GM23338 (cell line): ENCODE measurements around the gene EVI2B. TPM values are rescaled to one million over a fixed set of nuclear protein-coding genes. Genes with fewer than 3 reads are reported as not detected.

Experiments
- ATAC-seq: fragments of 200-7000 bp; cut with Tn5 transposase; 3 replicates; pipeline ENCODE4 v1.9.1; 2020
- DNase-seq: peaks from one replicate; pipeline ENCODE4 v3.0.0-alpha.2; 2015; ENCODE audit warnings: low spot score
- H2AFZ ChIP-seq: fragments of 200-600 bp; sonication (generic); 2 replicates; pipeline ENCODE4 v1.8.0; 2016; ENCODE audit warnings: antibody characterized with exemption, mild to moderate bottlenecking, moderate library complexity
- H3F3A ChIP-seq: fragments of 200-600 bp; sonication (generic); replicated peaks from 2 replicates; pipeline ENCODE4 v1.8.0; 2017; ENCODE audit warnings: antibody characterized with exemption, mixed run types, low read depth
- H3K27ac ChIP-seq: fragments of 200-600 bp; sonication (generic); 2 replicates; pipeline ENCODE4 v1.6.1; 2016; ENCODE audit warnings: low read depth
- H3K27me3 ChIP-seq: fragments of 200-600 bp; sonication (generic); 2 replicates; pipeline ENCODE4 v1.8.0; 2016; ENCODE audit warnings: mild to moderate bottlenecking, mixed run types, moderate library complexity; ENCODE audit not compliant: insufficient read depth
- H3K36me3 ChIP-seq: fragments of 200-600 bp; sonication (generic); 2 replicates; pipeline ENCODE4 v1.8.0; 2016; ENCODE audit warnings: mild to moderate bottlenecking; ENCODE audit not compliant: insufficient read depth
- H3K4me1 ChIP-seq: fragments of 200-600 bp; sonication (generic); 2 replicates; pipeline ENCODE4 v1.8.0; 2016; ENCODE audit warnings: mild to moderate bottlenecking, moderate library complexity; ENCODE audit not compliant: insufficient read depth
- H3K4me2 ChIP-seq: fragments of 200-600 bp; sonication (generic); 2 replicates; pipeline ENCODE4 v1.7.1; 2017; ENCODE audit warnings: mixed run types
- H3K4me3 ChIP-seq: fragments of 200-600 bp; sonication (generic); 2 replicates; pipeline ENCODE4 v1.6.1; 2016; ENCODE audit warnings: mixed run types
- H3K79me2 ChIP-seq: fragments of 200-600 bp; sonication (generic); replicated peaks from 2 replicates; pipeline ENCODE4 v1.8.0; 2017; ENCODE audit warnings: mild to moderate bottlenecking; ENCODE audit not compliant: insufficient read depth
- H3K9me2 ChIP-seq: fragments of 200-600 bp; sonication (generic); 2 replicates; pipeline ENCODE4 v1.8.0; 2017; ENCODE audit not compliant: insufficient read depth
- H4K20me1 ChIP-seq: fragments of 200-600 bp; sonication (generic); replicated peaks from 2 replicates; pipeline ENCODE4 v1.8.0; 2017; ENCODE audit warnings: mild to moderate bottlenecking; ENCODE audit not compliant: insufficient read depth
- H3K27ac Mint-ChIP-seq: 2 replicates; pipeline ENCODE4 v1.8.0; 2020; ENCODE audit warnings: inconsistent platforms, mild to moderate bottlenecking, moderate library complexity, mixed read lengths
- H3K27me3 Mint-ChIP-seq: 3 replicates; pipeline ENCODE4 v1.8.0; 2022; ENCODE audit warnings: low read depth, mild to moderate bottlenecking, moderate library complexity, mixed read lengths, inconsistent platforms; ENCODE audit not compliant: insufficient read depth, poor library complexity
- H3K36me3 Mint-ChIP-seq: 3 replicates; pipeline ENCODE4 v1.8.0; 2021; ENCODE audit warnings: low read depth, mild to moderate bottlenecking, inconsistent platforms, moderate library complexity, mixed read lengths
- H3K4me1 Mint-ChIP-seq: 3 replicates; pipeline ENCODE4 v1.8.0; 2020; ENCODE audit warnings: mild to moderate bottlenecking, inconsistent platforms, mixed read lengths
- H3K4me3 Mint-ChIP-seq: 3 replicates; pipeline ENCODE4 v1.8.0; 2021; ENCODE audit warnings: moderate library complexity, mild to moderate bottlenecking, inconsistent platforms, mixed read lengths
- H3K9me3 Mint-ChIP-seq: 3 replicates; pipeline ENCODE4 v1.8.0; 2020; ENCODE audit warnings: moderate library complexity, mild to moderate bottlenecking, inconsistent platforms, mixed read lengths
- EZH2 ChIP-seq: fragments of 200-600 bp; sonication (generic); IDR thresholded peaks from one replicate; pipeline ENCODE4 v1.8.0; 2017; ENCODE audit warnings: antibody characterized with exemption, mild to moderate bottlenecking, low read depth; ENCODE audit not compliant: unreplicated experiment
- EZH2phosphoT487 ChIP-seq: fragments of 200-600 bp; sonication (generic); IDR thresholded peaks from one replicate; pipeline ENCODE4 v1.8.1; 2018; ENCODE audit warnings: antibody characterized with exemption; ENCODE audit not compliant: unreplicated experiment
- JUNB ChIP-seq: IDR thresholded peaks from one replicate; pipeline ENCODE4 v1.6.1; 2016; ENCODE audit warnings: antibody characterized with exemption; ENCODE audit not compliant: unreplicated experiment
- NANOG ChIP-seq: IDR thresholded peaks from 2 replicates; pipeline ENCODE4 v1.6.1; 2016; ENCODE audit warnings: antibody characterized with exemption, borderline replicate concordance
- POLR2AphosphoS5 ChIP-seq: IDR thresholded peaks from 2 replicates; pipeline ENCODE4 v1.6.1; 2016; ENCODE audit warnings: antibody characterized with exemption, low read depth
- polyA plus RNA-seq: library from polyadenylated mRNA; unstranded; fragments of >200 nt; fragmentation: Nextera tagmentation; extraction: Ambion mirVana; gene quantifications from 2 replicates; pipeline ENCODE4 v1.2.1, GENCODE V29; 2016
- total RNA-seq: library from RNA; depleted of rRNA; stranded (reverse); fragments of >200 nt; shearing (Covaris generic); gene quantifications from 2 replicates; pipeline ENCODE4 v1.2.3, GENCODE V29; 2014
- TF ChIP-seq, protein P1 (sequence below): IDR thresholded peaks from 2 replicates; pipeline ENCODE4 v1.6.1; 2016; ENCODE audit warnings: antibody characterized with exemption
- TF ChIP-seq, protein P2 (sequence below), 2 experiments: fragments of 200-600 bp in 1 of 2; sonication (generic) in 1 of 2; conservative IDR thresholded peaks; 2 replicates each; pipeline versions ENCODE4 v1.5.1 to v1.6.1; 2016 to 2017; ENCODE audit warnings: antibody characterized with exemption in 2 of 2, low read depth in 2 of 2, mild to moderate bottlenecking in 2 of 2, moderate library complexity in 1 of 2
- TF ChIP-seq, protein P3 (sequence below): IDR thresholded peaks from one replicate; pipeline ENCODE4 v1.6.1; 2018; ENCODE audit warnings: antibody characterized with exemption; ENCODE audit not compliant: unreplicated experiment

EVI2B gene
- total and polyA plus RNA-seq, 2 experiments from 2014 or later = 0.18 TPM; not detected in 1

DNA sequence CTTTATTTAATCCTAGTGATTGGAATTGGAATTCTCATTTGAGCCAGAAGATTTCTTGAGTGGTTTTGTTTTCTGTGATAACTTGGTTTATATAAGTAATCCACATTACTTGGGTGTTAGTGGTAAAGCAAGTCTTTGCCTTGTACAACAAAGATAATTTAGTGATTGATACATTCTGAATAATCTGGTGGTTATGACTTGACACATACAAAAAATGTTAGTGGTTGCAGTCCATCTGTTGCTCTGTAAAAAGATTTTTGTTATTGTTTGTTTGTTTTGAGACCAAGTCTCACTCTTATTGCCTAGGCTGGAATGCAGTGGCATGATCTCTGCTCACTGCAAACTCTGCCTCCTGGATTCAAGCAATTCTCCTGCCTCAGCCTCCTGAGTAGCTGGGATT is 30.0 kb downstream of the EVI2B start:
- no peak for ATAC-seq

More for the DNA sequence above, 30.0 kb downstream of the EVI2B start:
- Histone ChIP-seq H3K4me1 (peaks cover 2% of the 10 kb centered on the region; the same call in 1 of the 2 replicates), H3K36me3 (no peaks in the 10 kb centered on the region), H3K27ac (no peak overlapping the region), H4K20me1 (no peaks in the 10 kb centered on the region), H3K27me3 (no peaks in the 10 kb centered on the region), H3K79me2 (no peaks in the 10 kb centered on the region), H3K4me3 (no peak overlapping the region), H3K4me2 (no peak overlapping the region), H3K9me2 (no peaks in the 10 kb centered on the region), H2AFZ (no peak overlapping the region), H3F3A (no peaks in the 10 kb centered on the region)
- no peaks in the 10 kb centered on the region for H3K27me3 Mint-ChIP-seq
- H3K36me3 Mint-ChIP-seq = peaks cover 20% of the 10 kb centered on the region; the same call in 2 of the 3 replicates
- H3K4me3 Mint-ChIP-seq = no peak overlapping the region
- TF ChIP-seq POLR2AphosphoS5 = no peak
- TF ChIP-seq, protein P1, sequence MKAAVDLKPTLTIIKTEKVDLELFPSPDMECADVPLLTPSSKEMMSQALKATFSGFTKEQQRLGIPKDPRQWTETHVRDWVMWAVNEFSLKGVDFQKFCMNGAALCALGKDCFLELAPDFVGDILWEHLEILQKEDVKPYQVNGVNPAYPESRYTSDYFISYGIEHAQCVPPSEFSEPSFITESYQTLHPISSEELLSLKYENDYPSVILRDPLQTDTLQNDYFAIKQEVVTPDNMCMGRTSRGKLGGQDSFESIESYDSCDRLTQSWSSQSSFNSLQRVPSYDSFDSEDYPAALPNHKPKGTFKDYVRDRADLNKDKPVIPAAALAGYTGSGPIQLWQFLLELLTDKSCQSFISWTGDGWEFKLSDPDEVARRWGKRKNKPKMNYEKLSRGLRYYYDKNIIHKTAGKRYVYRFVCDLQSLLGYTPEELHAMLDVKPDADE = no peak
- no peak for TF ChIP-seq JUNB
- no peak for TF ChIP-seq EZH2phosphoT487
- TF ChIP-seq NANOG = no peak
- TF ChIP-seq, protein P2, sequence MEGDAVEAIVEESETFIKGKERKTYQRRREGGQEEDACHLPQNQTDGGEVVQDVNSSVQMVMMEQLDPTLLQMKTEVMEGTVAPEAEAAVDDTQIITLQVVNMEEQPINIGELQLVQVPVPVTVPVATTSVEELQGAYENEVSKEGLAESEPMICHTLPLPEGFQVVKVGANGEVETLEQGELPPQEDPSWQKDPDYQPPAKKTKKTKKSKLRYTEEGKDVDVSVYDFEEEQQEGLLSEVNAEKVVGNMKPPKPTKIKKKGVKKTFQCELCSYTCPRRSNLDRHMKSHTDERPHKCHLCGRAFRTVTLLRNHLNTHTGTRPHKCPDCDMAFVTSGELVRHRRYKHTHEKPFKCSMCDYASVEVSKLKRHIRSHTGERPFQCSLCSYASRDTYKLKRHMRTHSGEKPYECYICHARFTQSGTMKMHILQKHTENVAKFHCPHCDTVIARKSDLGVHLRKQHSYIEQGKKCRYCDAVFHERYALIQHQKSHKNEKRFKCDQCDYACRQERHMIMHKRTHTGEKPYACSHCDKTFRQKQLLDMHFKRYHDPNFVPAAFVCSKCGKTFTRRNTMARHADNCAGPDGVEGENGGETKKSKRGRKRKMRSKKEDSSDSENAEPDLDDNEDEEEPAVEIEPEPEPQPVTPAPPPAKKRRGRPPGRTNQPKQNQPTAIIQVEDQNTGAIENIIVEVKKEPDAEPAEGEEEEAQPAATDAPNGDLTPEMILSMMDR (conservative IDR thresholded peaks at IDR 0.05; ENCODE audit: low read depth in 2 of 2) = no peak
- TF ChIP-seq, protein P3, sequence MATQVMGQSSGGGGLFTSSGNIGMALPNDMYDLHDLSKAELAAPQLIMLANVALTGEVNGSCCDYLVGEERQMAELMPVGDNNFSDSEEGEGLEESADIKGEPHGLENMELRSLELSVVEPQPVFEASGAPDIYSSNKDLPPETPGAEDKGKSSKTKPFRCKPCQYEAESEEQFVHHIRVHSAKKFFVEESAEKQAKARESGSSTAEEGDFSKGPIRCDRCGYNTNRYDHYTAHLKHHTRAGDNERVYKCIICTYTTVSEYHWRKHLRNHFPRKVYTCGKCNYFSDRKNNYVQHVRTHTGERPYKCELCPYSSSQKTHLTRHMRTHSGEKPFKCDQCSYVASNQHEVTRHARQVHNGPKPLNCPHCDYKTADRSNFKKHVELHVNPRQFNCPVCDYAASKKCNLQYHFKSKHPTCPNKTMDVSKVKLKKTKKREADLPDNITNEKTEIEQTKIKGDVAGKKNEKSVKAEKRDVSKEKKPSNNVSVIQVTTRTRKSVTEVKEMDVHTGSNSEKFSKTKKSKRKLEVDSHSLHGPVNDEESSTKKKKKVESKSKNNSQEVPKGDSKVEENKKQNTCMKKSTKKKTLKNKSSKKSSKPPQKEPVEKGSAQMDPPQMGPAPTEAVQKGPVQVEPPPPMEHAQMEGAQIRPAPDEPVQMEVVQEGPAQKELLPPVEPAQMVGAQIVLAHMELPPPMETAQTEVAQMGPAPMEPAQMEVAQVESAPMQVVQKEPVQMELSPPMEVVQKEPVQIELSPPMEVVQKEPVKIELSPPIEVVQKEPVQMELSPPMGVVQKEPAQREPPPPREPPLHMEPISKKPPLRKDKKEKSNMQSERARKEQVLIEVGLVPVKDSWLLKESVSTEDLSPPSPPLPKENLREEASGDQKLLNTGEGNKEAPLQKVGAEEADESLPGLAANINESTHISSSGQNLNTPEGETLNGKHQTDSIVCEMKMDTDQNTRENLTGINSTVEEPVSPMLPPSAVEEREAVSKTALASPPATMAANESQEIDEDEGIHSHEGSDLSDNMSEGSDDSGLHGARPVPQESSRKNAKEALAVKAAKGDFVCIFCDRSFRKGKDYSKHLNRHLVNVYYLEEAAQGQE = no peak
- TF ChIP-seq EZH2 = no peak
- no peaks in the 10 kb centered on the region for H3K9me3 Mint-ChIP-seq
- no peak for DNase-seq
- peaks cover 6% of the 10 kb centered on the region for H3K4me1 Mint-ChIP-seq
- no peak overlapping the region for H3K27ac Mint-ChIP-seq
